Panc1 (cell line): Measurements from ENCODE around the gene CYP4V2. TPM values are rescaled to one million over a fixed set of nuclear protein-coding genes. Genes with fewer than 3 reads are reported as not detected.

Experiments used
- ATAC-seq: fragments of 200-7000 bp; cut with Tn5 transposase; 2 replicates; pipeline ENCODE4 v1.9.1; 2020; ENCODE audit warnings: mild to moderate bottlenecking, moderate library complexity
- BruUV-seq: library from RNA; stranded (reverse); fragments of 400-500 nt; replicated peaks from 2 replicates; lab custom pipeline; 2021; lab: Mats Ljungman, UMichigan
- CTCF ChIA-PET: fragments of 300-600 bp; sonication (Branson Sonifier 250); formaldehyde crosslinking; loops from one replicate; lab custom pipeline; 2022; ENCODE audit warnings: antibody characterized with exemption; lab: Charles Lee
- POLR2A ChIA-PET: fragments of 300-600 bp; sonication (Branson Sonifier 250); formaldehyde crosslinking; loops from one replicate; lab custom pipeline; 2022; ENCODE audit warnings: antibody characterized with exemption; lab: Charles Lee
- DNase-seq: peaks from one replicate; pipeline ENCODE4 v3.0.0-alpha.2; 2010; ENCODE audit warnings: low read depth, low spot score
- H3K27ac ChIP-seq: 2 replicates; pipeline ENCODE4 v1.5.1; 2011; ENCODE audit warnings: mild to moderate bottlenecking, low read length, inconsistent platforms
- H3K27me3 ChIP-seq: fragments of 200-500 bp; sonication (Bioruptor generic); 2 replicates; pipeline ENCODE4 v1.6.0; 2014; ENCODE audit warnings: low read length, inconsistent platforms; ENCODE audit not compliant: control insufficient read depth, insufficient read depth
- H3K36me3 ChIP-seq: fragments of 200-500 bp; sonication (Bioruptor generic); 2 replicates; pipeline ENCODE4 v1.5.1; 2014; ENCODE audit warnings: inconsistent platforms, mild to moderate bottlenecking, low read length, moderate library complexity; ENCODE audit not compliant: control insufficient read depth, insufficient read depth
- H3K4me1 ChIP-seq: 2 replicates; pipeline ENCODE4 v1.5.1; 2011; ENCODE audit warnings: inconsistent platforms, mild to moderate bottlenecking, low read length, moderate library complexity; ENCODE audit not compliant: control insufficient read depth, insufficient read depth
- H3K4me3 ChIP-seq, 2 experiments: 2 replicates each; pipeline ENCODE4 v1.5.1; 2011 to 2012; ENCODE audit warnings: low read depth in 2 of 2, low read length in 2 of 2, mild to moderate bottlenecking in 2 of 2, inconsistent platforms in 1 of 2, moderate library complexity in 1 of 2
- H3K9me3 ChIP-seq: fragments of 200-500 bp; sonication (Bioruptor generic); 2 replicates; pipeline ENCODE4 v1.5.1; 2014; ENCODE audit warnings: low read depth, mild to moderate bottlenecking, inconsistent platforms, low read length, moderate library complexity; ENCODE audit not compliant: control insufficient read depth, insufficient read depth
- POLR2AphosphoS5 ChIP-seq: IDR thresholded peaks from 2 replicates; pipeline ENCODE4 v1.6.1; 2012; ENCODE audit warnings: mild to moderate bottlenecking, low read depth, low read length, moderate library complexity
- SIN3A ChIP-seq: IDR thresholded peaks from 2 replicates; pipeline ENCODE4 v1.6.1; 2012; ENCODE audit warnings: low read depth, mild to moderate bottlenecking, low read length, moderate library complexity, borderline replicate concordance; ENCODE audit not compliant: insufficient read depth
- TCF7L2 ChIP-seq: IDR thresholded peaks from 2 replicates; pipeline ENCODE4 v1.6.1; 2011; ENCODE audit warnings: mild to moderate bottlenecking, low read depth, low read length, inconsistent platforms
- in situ Hi-C: cut with HindIII; loops from 2 replicates; pipeline ENCODE4 v1.10.0; 2016; ENCODE audit warnings: low sequenced_read_pairs, low pct_unique_long_range_greater_than_20kb
- intact Hi-C: fragments of 100-400 bp; cut with micrococcal nuclease; formaldehyde crosslinking; loops from one replicate; pipeline ENCODE4 v1.10.0; 2022; ENCODE audit not compliant: unreplicated experiment
- total RNA-seq: library from RNA; stranded (reverse); gene quantifications from one replicate; pipeline ENCODE4 v1.2.1, GENCODE V29; 2021; ENCODE audit not compliant: unreplicated experiment
- TF ChIP-seq, protein P1 (sequence below): fragments of 450-650 bp; IDR thresholded peaks from 2 replicates; pipeline ENCODE4 v1.5.1; 2017; ENCODE audit warnings: mild to moderate bottlenecking
- TF ChIP-seq, protein P2 (sequence below), 2 experiments: IDR thresholded peaks; 2 replicates each; pipeline ENCODE4 v1.6.1; 2011 to 2012; ENCODE audit warnings: low read depth in 2 of 2, control low read depth in 1 of 2, low read length in 1 of 2, mild to moderate bottlenecking in 1 of 2, moderate library complexity in 1 of 2; ENCODE audit not compliant: insufficient read depth in 1 of 2

CYP4V2 gene
- total RNA-seq, 1 experiment from 2014 or later, result 1.1 TPM

DNA sequence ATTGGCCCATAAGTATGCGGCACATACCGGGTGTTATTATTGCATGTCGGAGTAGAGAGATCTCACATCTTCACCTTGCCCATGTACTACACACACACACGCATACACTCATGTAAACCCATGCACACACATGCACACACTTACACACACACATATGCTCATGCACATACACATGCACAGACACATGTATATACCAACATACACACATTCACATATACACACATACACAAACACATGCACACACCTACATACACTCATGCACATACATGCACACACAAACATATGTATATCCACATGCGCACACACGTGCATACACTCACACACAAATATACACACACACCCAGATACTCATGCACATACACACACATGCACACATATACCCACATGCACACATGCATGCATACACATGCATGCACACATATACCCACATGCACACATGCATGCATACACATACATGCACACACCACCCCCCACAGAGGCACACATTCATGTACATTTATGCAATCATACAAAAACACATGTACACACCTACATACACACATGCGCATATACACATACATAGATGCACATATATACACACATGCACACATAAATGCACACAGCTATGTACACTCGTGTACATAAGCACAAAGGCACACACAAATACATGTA lies 11.2 kb downstream of the CYP4V2 start:
- CTCF ChIA-PET, result no interaction called here
- BruUV-seq, result no TSS peak
- in situ Hi-C loops, result no loop called here

DNA sequence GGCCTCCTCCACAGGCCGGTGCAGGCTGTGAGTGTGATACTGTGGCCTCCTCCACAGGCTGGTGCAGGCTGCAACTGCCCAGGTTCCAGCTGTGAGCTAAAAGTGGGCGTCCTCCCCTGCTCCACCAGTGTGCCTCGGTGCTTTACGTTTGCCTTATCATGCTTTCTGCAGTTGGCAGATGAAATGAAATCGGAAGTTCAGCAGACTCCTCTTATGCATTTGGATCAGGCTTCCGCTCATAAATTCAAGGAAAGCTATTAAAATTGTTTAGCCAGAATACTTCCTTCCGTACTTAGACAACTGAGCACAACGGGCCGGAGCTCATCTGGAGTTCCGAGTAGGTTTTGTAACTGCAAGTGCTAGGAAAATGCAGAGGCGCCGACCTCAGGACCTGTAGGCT lies 12.0 kb downstream of the CYP4V2 start:
- no peak for TF ChIP-seq TCF7L2
- TF ChIP-seq, protein P1, sequence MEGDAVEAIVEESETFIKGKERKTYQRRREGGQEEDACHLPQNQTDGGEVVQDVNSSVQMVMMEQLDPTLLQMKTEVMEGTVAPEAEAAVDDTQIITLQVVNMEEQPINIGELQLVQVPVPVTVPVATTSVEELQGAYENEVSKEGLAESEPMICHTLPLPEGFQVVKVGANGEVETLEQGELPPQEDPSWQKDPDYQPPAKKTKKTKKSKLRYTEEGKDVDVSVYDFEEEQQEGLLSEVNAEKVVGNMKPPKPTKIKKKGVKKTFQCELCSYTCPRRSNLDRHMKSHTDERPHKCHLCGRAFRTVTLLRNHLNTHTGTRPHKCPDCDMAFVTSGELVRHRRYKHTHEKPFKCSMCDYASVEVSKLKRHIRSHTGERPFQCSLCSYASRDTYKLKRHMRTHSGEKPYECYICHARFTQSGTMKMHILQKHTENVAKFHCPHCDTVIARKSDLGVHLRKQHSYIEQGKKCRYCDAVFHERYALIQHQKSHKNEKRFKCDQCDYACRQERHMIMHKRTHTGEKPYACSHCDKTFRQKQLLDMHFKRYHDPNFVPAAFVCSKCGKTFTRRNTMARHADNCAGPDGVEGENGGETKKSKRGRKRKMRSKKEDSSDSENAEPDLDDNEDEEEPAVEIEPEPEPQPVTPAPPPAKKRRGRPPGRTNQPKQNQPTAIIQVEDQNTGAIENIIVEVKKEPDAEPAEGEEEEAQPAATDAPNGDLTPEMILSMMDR, result no peak
- no peak for TF ChIP-seq POLR2AphosphoS5
- TF ChIP-seq, protein P2, sequence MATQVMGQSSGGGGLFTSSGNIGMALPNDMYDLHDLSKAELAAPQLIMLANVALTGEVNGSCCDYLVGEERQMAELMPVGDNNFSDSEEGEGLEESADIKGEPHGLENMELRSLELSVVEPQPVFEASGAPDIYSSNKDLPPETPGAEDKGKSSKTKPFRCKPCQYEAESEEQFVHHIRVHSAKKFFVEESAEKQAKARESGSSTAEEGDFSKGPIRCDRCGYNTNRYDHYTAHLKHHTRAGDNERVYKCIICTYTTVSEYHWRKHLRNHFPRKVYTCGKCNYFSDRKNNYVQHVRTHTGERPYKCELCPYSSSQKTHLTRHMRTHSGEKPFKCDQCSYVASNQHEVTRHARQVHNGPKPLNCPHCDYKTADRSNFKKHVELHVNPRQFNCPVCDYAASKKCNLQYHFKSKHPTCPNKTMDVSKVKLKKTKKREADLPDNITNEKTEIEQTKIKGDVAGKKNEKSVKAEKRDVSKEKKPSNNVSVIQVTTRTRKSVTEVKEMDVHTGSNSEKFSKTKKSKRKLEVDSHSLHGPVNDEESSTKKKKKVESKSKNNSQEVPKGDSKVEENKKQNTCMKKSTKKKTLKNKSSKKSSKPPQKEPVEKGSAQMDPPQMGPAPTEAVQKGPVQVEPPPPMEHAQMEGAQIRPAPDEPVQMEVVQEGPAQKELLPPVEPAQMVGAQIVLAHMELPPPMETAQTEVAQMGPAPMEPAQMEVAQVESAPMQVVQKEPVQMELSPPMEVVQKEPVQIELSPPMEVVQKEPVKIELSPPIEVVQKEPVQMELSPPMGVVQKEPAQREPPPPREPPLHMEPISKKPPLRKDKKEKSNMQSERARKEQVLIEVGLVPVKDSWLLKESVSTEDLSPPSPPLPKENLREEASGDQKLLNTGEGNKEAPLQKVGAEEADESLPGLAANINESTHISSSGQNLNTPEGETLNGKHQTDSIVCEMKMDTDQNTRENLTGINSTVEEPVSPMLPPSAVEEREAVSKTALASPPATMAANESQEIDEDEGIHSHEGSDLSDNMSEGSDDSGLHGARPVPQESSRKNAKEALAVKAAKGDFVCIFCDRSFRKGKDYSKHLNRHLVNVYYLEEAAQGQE (IDR thresholded peaks at IDR 0.05; ENCODE audit: insufficient read depth in 1 of 2, low read depth in 2 of 2, low read length in 1 of 2), result no peak
- no peak for TF ChIP-seq SIN3A
- in situ Hi-C loops (no loop called here), intact Hi-C loops (no loop called here)
- ATAC-seq (no peak), DNase-seq (no peak)
- no peaks in the 10 kb centered on the region for H3K4me1 ChIP-seq
- no peaks in the 10 kb centered on the region for H3K27me3 ChIP-seq
- H3K4me3 ChIP-seq, result no peak overlapping the region
- no TSS peak for BruUV-seq
- H3K36me3 ChIP-seq, result no peaks in the 10 kb centered on the region
- H3K9me3 ChIP-seq, result no peaks in the 10 kb centered on the region
- ChIA-PET CTCF (no interaction called here), POLR2A (no interaction called here)
- H3K27ac ChIP-seq, result no peak overlapping the region

More for the DNA sequence above, 11.2 kb downstream of the CYP4V2 start:
- Histone ChIP-seq H3K4me1 (no peaks in the 10 kb centered on the region), H3K36me3 (no peaks in the 10 kb centered on the region), H3K27me3 (no peaks in the 10 kb centered on the region), H3K4me3 (no peak overlapping the region), H3K27ac (no peak overlapping the region), H3K9me3 (no peaks in the 10 kb centered on the region)
- ATAC-seq, result no peak
- DNase-seq, result no peak
- intact Hi-C loops, result no loop called here
- POLR2A ChIA-PET, result no interaction called here
- TF ChIP-seq, protein P1, result no peak
- TF ChIP-seq POLR2AphosphoS5, result no peak
- no peak for TF ChIP-seq SIN3A
- TF ChIP-seq, protein P2 (IDR thresholded peaks at IDR 0.05; ENCODE audit: insufficient read depth in 1 of 2, low read depth in 2 of 2, low read length in 1 of 2), result no peak
- TF ChIP-seq TCF7L2, result no peak
